K562 (cell line): ENCODE measurements around the gene DCAF16. TPM values are rescaled to one million over a fixed set of nuclear protein-coding genes. Genes with fewer than 3 reads are reported as not detected.

Source experiments
- ATAC-seq: fragments of 200-7000 bp; cut with Tn5 transposase; 3 replicates; pipeline ENCODE4 v1.9.1; 2020; ENCODE audit warnings: moderate library complexity
- BruUV-seq: library from RNA; stranded (reverse); fragments of 400-500 nt; replicated peaks from 2 replicates; lab custom pipeline; 2021; lab: Mats Ljungman, UMichigan
- CTCF ChIA-PET: fragments of 300-600 bp; formaldehyde crosslinking; extraction: SDS; loops from one replicate; lab custom pipeline; 2021; ENCODE audit warnings: low intra/inter-chr PET ratio; lab: Yijun Ruan, JAX
- POLR2A ChIA-PET: fragments of 300-600, 350-650 bp; sonication (Branson Sonifier 250); formaldehyde crosslinking; extraction: SDS; loops from one replicate; lab custom pipeline; 2021; ENCODE audit warnings: antibody characterized with exemption, inconsistent platforms; lab: Yijun Ruan, JAX
- DNase-seq, 4 experiments: peaks; one replicate each; pipeline versions ENCODE4 v3.0.0 to v3.0.0-alpha.2; 2011 to 2018; ENCODE audit warnings: low spot score in 3 of 4, mixed read lengths in 3 of 4; ENCODE audit errors: extremely low read depth in 1 of 4
- FAIRE-seq: peaks from 2 replicates; lab custom pipeline; 2011; peaks lifted over from hg19 to GRCh38; lab: Jason Lieb, UNC
- H2AFZ ChIP-seq: 2 replicates; pipeline ENCODE4 v1.6.0; 2011; ENCODE audit warnings: low read depth, low read length, control low read depth, inconsistent platforms
- H3K27ac ChIP-seq: fragments of 200-600 bp; 3 replicates; pipeline ENCODE4 v1.8.0; 2011; ENCODE audit warnings: low read depth, mild to moderate bottlenecking, control low read depth, inconsistent platforms, low read length, moderate library complexity, mixed read lengths; ENCODE audit errors: extremely low read depth
- H3K27me3 ChIP-seq, 2 experiments: fragments of 300-600 bp in 1 of 2; 2 replicates in 1 of 2; 3 replicates in 1 of 2; pipeline versions ENCODE4 v1.6.0 to v1.8.0; 2011; ENCODE audit warnings: inconsistent platforms in 2 of 2, low read length in 2 of 2, mild to moderate bottlenecking in 1 of 2, mixed read lengths in 1 of 2, moderate library complexity in 1 of 2; ENCODE audit not compliant: control insufficient read depth in 2 of 2, insufficient read depth in 2 of 2
- H3K36me3 ChIP-seq: fragments of 300-600 bp; 3 replicates; pipeline ENCODE4 v1.8.0; 2011; ENCODE audit warnings: mild to moderate bottlenecking, low read length, inconsistent platforms; ENCODE audit not compliant: control insufficient read depth, insufficient read depth
- H3K4me1 ChIP-seq, 2 experiments: fragments of 200-600 bp in 1 of 2; replicated peaks in 1 of 2; 2 replicates in 1 of 2; 3 replicates in 1 of 2; pipeline versions ENCODE4 v1.5.1 to v1.8.0; 2011; ENCODE audit warnings: inconsistent platforms in 2 of 2, low read length in 2 of 2, mild to moderate bottlenecking in 1 of 2, mixed read lengths in 1 of 2, moderate library complexity in 1 of 2; ENCODE audit not compliant: control insufficient read depth in 2 of 2, insufficient read depth in 2 of 2
- H3K4me2 ChIP-seq: 2 replicates; pipeline ENCODE4 v1.6.1; 2011; ENCODE audit warnings: low read length, control low read depth, inconsistent platforms, mixed read lengths; ENCODE audit not compliant: insufficient read depth
- H3K4me3 ChIP-seq: fragments of 200-600 bp; sonication (generic), shearing (Covaris generic); 2 replicates; pipeline ENCODE4 v1.5.1; 2016; ENCODE audit warnings: control low read depth, inconsistent platforms
- H3K79me2 ChIP-seq: fragments of 200-600 bp; 3 replicates; pipeline ENCODE4 v1.8.0; 2011; ENCODE audit warnings: low read length, inconsistent platforms; ENCODE audit not compliant: control insufficient read depth, insufficient read depth
- H3K9ac ChIP-seq, 2 experiments: 2 replicates each; pipeline versions ENCODE4 v1.6.0 to v1.6.1; 2011; ENCODE audit warnings: low read depth in 2 of 2, low read length in 2 of 2, control low read depth in 1 of 2, inconsistent platforms in 1 of 2, mild to moderate bottlenecking in 1 of 2, mixed read lengths in 1 of 2; ENCODE audit not compliant: insufficient read depth in 1 of 2
- H3K9me1 ChIP-seq: one replicate; pipeline ENCODE4 v1.6.0; 2011; ENCODE audit warnings: inconsistent platforms, mild to moderate bottlenecking, low read length, moderate library complexity; ENCODE audit not compliant: control insufficient read depth, insufficient read depth
- H3K9me3 ChIP-seq: replicated peaks from 2 replicates; pipeline ENCODE4 v1.5.1; 2011; ENCODE audit warnings: low read depth, low read length, inconsistent platforms; ENCODE audit not compliant: control insufficient read depth, insufficient read depth
- H4K20me1 ChIP-seq: replicated peaks from 2 replicates; pipeline ENCODE4 v1.6.1; 2011; ENCODE audit warnings: low read length, inconsistent platforms, mixed read lengths; ENCODE audit not compliant: control insufficient read depth, insufficient read depth
- ETV1 ChIP-seq: fragments of 450-650 bp; conservative IDR thresholded peaks from 2 replicates; pipeline ENCODE4 v1.6.1; 2016; ENCODE audit warnings: missing genetic modification characterization, control low read depth, low read depth, missing compliant biosample characterization
- HDAC8 ChIP-seq: fragments of 450-650 bp; IDR thresholded peaks from 2 replicates; pipeline ENCODE4 v1.6.1; 2016; ENCODE audit warnings: mild to moderate bottlenecking, missing genetic modification characterization, moderate library complexity, missing compliant biosample characterization
- MYBL2 ChIP-seq, 2 experiments: fragments of 450-650 bp in 1 of 2; sonication (generic) in 1 of 2; formaldehyde crosslinking in 1 of 2; IDR thresholded peaks; 2 replicates each; pipeline versions ENCODE4 v1.6.1 to v1.8.1; 2017 to 2022; ENCODE audit warnings: borderline replicate concordance in 1 of 2, inconsistent platforms in 1 of 2, low read depth in 1 of 2, mild to moderate bottlenecking in 1 of 2, missing genetic modification reagents in 1 of 2, moderate library complexity in 1 of 2
- NFIC ChIP-seq: fragments of 450-650 bp; IDR thresholded peaks from 2 replicates; pipeline ENCODE4 v1.6.1; 2017; ENCODE audit warnings: mild to moderate bottlenecking, inconsistent platforms
- NRF1 ChIP-seq, 2 experiments: fragments of 450-650 bp; IDR thresholded peaks in 1 of 2; conservative IDR thresholded peaks in 1 of 2; 2 replicates each; pipeline ENCODE4 v1.6.1; 2014; ENCODE audit warnings: mild to moderate bottlenecking in 2 of 2
- RAD21 ChIP-seq, 2 experiments: fragments of 250-450 bp in 1 of 2; fragments of 450-650 bp in 1 of 2; sonication (Bioruptor Pico) in 1 of 2; formaldehyde crosslinking in 1 of 2; IDR thresholded peaks in 1 of 2; conservative IDR thresholded peaks in 1 of 2; 2 replicates each; pipeline versions ENCODE4 v1.4.0 to v1.8.0; 2020 to 2022; ENCODE audit warnings: mild to moderate bottlenecking in 2 of 2, moderate library complexity in 1 of 2
- ZNF212 ChIP-seq: fragments of 450-650 bp; formaldehyde crosslinking; IDR thresholded peaks from 2 replicates; pipeline ENCODE4 v1.4.0; 2020; ENCODE audit warnings: mild to moderate bottlenecking
- ZNF764 ChIP-seq: fragments of 250-450 bp; sonication (Bioruptor Pico); IDR thresholded peaks from 2 replicates; pipeline ENCODE4 v1.4.0; 2020; ENCODE audit warnings: low read depth, mild to moderate bottlenecking, moderate library complexity
- WGBS: fragments of 100-300 bp; shearing (Covaris generic); methylation state at CpG from one replicate; pipeline ENCODE4 v1.1.6; 2016; ENCODE audit warnings: low coverage, mixed read lengths; ENCODE audit not compliant: insufficient coverage; ENCODE audit errors: missing lambda C conversion rate; 5-methylcytosine and 5-hydroxymethylcytosine counted together
- in situ Hi-C: fragments of 300-500 bp; cut with MboI; formaldehyde crosslinking; loops from 4 replicates; pipeline ENCODE4 v1.15.0; 2018; ENCODE audit warnings: inconsistent platforms, mixed read lengths
- intact Hi-C: fragments of 100-400 bp; cut with micrococcal nuclease; formaldehyde crosslinking; loops from 2 replicates; pipeline ENCODE4 v1.14.2; 2022
- polyA plus RNA-seq, 8 experiments: library from polyadenylated mRNA; depleted of rRNA in 4 of 8; stranded (reverse) in 5 of 8; unstranded in 3 of 8; fragments of >200 nt; fragmentation: Nextera tagmentation in 2 of 8; fragmentation: Illumina TruSeq in 1 of 8; extraction: Ambion mirVana in 2 of 8; extraction: Trizol in 1 of 8; gene quantifications; 2 replicates each; pipeline versions ENCODE4 v1.2.1 to v1.2.3, GENCODE V29; 2011 to 2014; ENCODE audit warnings: inconsistent platforms in 1 of 8, missing spikeins in 1 of 8
- total RNA-seq, 7 experiments: library from RNA; depleted of rRNA in 6 of 7; stranded (reverse); fragments of >200 nt in 6 of 7; fragmentation: Illumina TruSeq in 2 of 7; extraction: Trizol in 2 of 7; gene quantifications; 2 replicates each; pipeline versions ENCODE4 v1.2.1 to v1.2.3, GENCODE V29; 2011 to 2021; ENCODE audit warnings: low replicate concordance in 1 of 7
- TF ChIP-seq, protein P1 (sequence below), 3 experiments: IDR thresholded peaks in 2 of 3; conservative IDR thresholded peaks in 1 of 3; 2 replicates each; pipeline ENCODE4 v1.5.1; 2011 to 2012; ENCODE audit warnings: low read length in 3 of 3, mild to moderate bottlenecking in 3 of 3, control low read depth in 2 of 3, improper control_type of control experiment in 1 of 3, inconsistent platforms in 1 of 3, low read depth in 1 of 3, mixed read lengths in 1 of 3, moderate library complexity in 1 of 3; ENCODE audit not compliant: insufficient read depth in 2 of 3
- TF ChIP-seq, protein P2 (sequence below), 2 experiments: fragments of 450-650 bp; formaldehyde crosslinking in 1 of 2; IDR thresholded peaks; 2 replicates each; pipeline versions ENCODE4 v1.4.0 to v1.6.1; 2014 to 2020; ENCODE audit warnings: mild to moderate bottlenecking in 2 of 2, borderline replicate concordance in 1 of 2, low read depth in 1 of 2

Gene DCAF16
- total and polyA plus RNA-seq, 9 of the 15 experiments (the other 6 are each of a cell fraction or from before 2014, with no cell fraction given): 20.5 to 82.8 (median 67.8) TPM

DNA sequence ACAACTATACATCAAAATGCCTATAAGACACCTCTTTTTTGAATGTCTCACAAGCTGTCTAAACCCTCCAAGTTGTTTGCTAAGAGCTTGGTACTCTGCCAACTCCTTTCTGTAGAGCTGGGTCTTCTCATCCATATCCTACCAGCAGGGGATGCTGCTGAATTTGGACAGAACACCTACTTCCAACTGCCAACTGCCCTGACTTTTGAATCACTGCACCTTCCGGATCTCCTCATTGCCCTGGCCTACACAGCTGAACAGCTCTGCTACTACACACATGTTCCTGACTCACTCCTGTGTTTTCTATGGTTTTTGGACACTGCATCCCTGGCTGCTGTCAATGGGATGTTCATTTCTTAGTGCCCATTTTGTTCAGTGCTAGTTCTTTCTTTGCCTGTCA is 47.8 kb downstream of the DCAF16 start:
- BruUV-seq: no TSS peak
- no peak overlapping the region for H3K9ac ChIP-seq
- DNase-seq (peak in 3 of 4 experiments; percentile 19 to 37 (median 37)), ATAC-seq (peak; percentile 70), FAIRE-seq (no peak)
- H3K27ac ChIP-seq: no peak overlapping the region
- ChIA-PET CTCF (no interaction called here), POLR2A (interaction anchor here (0.8 to 1.3 kb wide), 2 partner anchors 12 to 47 kb away, joined by 4 read pairs; partner anchors contain the start of gene DCAF16)
- intact Hi-C loops (no loop called here), in situ Hi-C loops (no loop called here)
- WGBS: 0% methylated on average over 1 of the region's 1 CpG
- TF ChIP-seq ZNF764: peak; percentile 95
- TF ChIP-seq ETV1: 0 out of 2 replicates have a peak, but pooled peaks have one; percentile 26
- TF ChIP-seq, protein P1, sequence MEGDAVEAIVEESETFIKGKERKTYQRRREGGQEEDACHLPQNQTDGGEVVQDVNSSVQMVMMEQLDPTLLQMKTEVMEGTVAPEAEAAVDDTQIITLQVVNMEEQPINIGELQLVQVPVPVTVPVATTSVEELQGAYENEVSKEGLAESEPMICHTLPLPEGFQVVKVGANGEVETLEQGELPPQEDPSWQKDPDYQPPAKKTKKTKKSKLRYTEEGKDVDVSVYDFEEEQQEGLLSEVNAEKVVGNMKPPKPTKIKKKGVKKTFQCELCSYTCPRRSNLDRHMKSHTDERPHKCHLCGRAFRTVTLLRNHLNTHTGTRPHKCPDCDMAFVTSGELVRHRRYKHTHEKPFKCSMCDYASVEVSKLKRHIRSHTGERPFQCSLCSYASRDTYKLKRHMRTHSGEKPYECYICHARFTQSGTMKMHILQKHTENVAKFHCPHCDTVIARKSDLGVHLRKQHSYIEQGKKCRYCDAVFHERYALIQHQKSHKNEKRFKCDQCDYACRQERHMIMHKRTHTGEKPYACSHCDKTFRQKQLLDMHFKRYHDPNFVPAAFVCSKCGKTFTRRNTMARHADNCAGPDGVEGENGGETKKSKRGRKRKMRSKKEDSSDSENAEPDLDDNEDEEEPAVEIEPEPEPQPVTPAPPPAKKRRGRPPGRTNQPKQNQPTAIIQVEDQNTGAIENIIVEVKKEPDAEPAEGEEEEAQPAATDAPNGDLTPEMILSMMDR (IDR thresholded peaks at IDR 0.05 in 2 of 3, conservative IDR thresholded peaks at IDR 0.05 in 1 of 3; ENCODE audit: insufficient read depth in 2 of 3, low read depth in 1 of 3, low read length in 3 of 3): peak; percentile 26 to 51 (median 44)
- TF ChIP-seq NRF1 (conservative IDR thresholded peaks at IDR 0.05 in 1 of 2, IDR thresholded peaks at IDR 0.05 in 1 of 2): no peak
- TF ChIP-seq NFIC: peak; percentile 78
- no peak for TF ChIP-seq ZNF212 (CRISPR knock-in tag)
- peak in 1 of 2 experiments; percentile 54; a peak in 2 of 4 replicates for TF ChIP-seq RAD21 (CRISPR knock-in tag; conservative IDR thresholded peaks at IDR 0.05 in 1 of 2, IDR thresholded peaks at IDR 0.05 in 1 of 2)
- 0 out of 2 replicates have a peak, but pooled peaks have one; percentile 42 for TF ChIP-seq MYBL2 (IDR thresholded peaks at IDR 0.05; ENCODE audit: low read depth)
- TF ChIP-seq MYBL2 (CRISPR knock-in tag; IDR thresholded peaks at IDR 0.05; ENCODE audit: borderline replicate concordance): no peak
- no peak for TF ChIP-seq HDAC8 (tag)
- TF ChIP-seq, protein P2, sequence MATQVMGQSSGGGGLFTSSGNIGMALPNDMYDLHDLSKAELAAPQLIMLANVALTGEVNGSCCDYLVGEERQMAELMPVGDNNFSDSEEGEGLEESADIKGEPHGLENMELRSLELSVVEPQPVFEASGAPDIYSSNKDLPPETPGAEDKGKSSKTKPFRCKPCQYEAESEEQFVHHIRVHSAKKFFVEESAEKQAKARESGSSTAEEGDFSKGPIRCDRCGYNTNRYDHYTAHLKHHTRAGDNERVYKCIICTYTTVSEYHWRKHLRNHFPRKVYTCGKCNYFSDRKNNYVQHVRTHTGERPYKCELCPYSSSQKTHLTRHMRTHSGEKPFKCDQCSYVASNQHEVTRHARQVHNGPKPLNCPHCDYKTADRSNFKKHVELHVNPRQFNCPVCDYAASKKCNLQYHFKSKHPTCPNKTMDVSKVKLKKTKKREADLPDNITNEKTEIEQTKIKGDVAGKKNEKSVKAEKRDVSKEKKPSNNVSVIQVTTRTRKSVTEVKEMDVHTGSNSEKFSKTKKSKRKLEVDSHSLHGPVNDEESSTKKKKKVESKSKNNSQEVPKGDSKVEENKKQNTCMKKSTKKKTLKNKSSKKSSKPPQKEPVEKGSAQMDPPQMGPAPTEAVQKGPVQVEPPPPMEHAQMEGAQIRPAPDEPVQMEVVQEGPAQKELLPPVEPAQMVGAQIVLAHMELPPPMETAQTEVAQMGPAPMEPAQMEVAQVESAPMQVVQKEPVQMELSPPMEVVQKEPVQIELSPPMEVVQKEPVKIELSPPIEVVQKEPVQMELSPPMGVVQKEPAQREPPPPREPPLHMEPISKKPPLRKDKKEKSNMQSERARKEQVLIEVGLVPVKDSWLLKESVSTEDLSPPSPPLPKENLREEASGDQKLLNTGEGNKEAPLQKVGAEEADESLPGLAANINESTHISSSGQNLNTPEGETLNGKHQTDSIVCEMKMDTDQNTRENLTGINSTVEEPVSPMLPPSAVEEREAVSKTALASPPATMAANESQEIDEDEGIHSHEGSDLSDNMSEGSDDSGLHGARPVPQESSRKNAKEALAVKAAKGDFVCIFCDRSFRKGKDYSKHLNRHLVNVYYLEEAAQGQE (IDR thresholded peaks at IDR 0.05; ENCODE audit: borderline replicate concordance): peak; percentile 29; the same call in 1 of the 2 replicates
- TF ChIP-seq, protein P2 (CRISPR knock-in tag; IDR thresholded peaks at IDR 0.05; ENCODE audit: low read depth): no peak
- peaks cover 7 to 9% of the 10 kb centered on the region in 2 experiments; a peak in 4 of 5 replicates for H3K27me3 ChIP-seq
- no peaks in the 10 kb centered on the region for H3K36me3 ChIP-seq
- H3K9me3 ChIP-seq: peaks cover 3% of the 10 kb centered on the region; the same call in 1 of the 2 replicates
- no peaks in the 10 kb centered on the region for H4K20me1 ChIP-seq
- H3K4me1 ChIP-seq: peaks cover 0 to 7% of the 10 kb centered on the region in 2 experiments; a peak in 1 of 5 replicates
- H3K4me2 ChIP-seq: no peak overlapping the region
- H3K9me1 ChIP-seq: no peaks in the 10 kb centered on the region
- no peak overlapping the region for H3K4me3 ChIP-seq
- no peaks in the 10 kb centered on the region for H3K79me2 ChIP-seq
- H2AFZ ChIP-seq: no peak overlapping the region
